K562 (cell line): ENCODE measurements around the gene MRFAP1.

ENCODE experiments used
- ASH1L ChIP-seq: fragments of 450-650 bp; IDR thresholded peaks from 2 replicates; pipeline ENCODE4 v1.6.1; 2018; ENCODE audit warnings: borderline replicate concordance, mild to moderate bottlenecking, low read depth; ENCODE audit not compliant: partially characterized antibody
- ERF ChIP-seq: fragments of 450-650 bp; formaldehyde crosslinking; IDR thresholded peaks from 2 replicates; pipeline ENCODE4 v1.4.0; 2020; ENCODE audit warnings: mild to moderate bottlenecking, mixed read lengths
- HEY1 ChIP-seq: fragments of 250-450 bp; sonication (Bioruptor Pico); IDR thresholded peaks from 2 replicates; pipeline ENCODE4 v1.5.0; 2020; ENCODE audit warnings: mild to moderate bottlenecking, moderate library complexity, borderline replicate concordance
- JUN ChIP-seq, 2 experiments: sonication (generic) in 1 of 2; formaldehyde crosslinking in 1 of 2; IDR thresholded peaks; 2 replicates each; pipeline versions ENCODE4 v1.6.1 to v1.8.0; 2012 to 2022; ENCODE audit warnings: borderline replicate concordance in 2 of 2, mild to moderate bottlenecking in 2 of 2, improper control_type of control experiment in 1 of 2, low read depth in 1 of 2, low read length in 1 of 2, missing genetic modification reagents in 1 of 2
- NCOA4 ChIP-seq: fragments of 450-650 bp; IDR thresholded peaks from 2 replicates; pipeline ENCODE4 v1.6.1; 2018; ENCODE audit warnings: mild to moderate bottlenecking; ENCODE audit not compliant: partially characterized antibody
- POLR2AphosphoS2 ChIP-seq: IDR thresholded peaks from 2 replicates; pipeline ENCODE4 v1.6.1; 2012; ENCODE audit warnings: low read length, improper control_type of control experiment
- PTBP1 ChIP-seq: fragments of 200-400 bp; formaldehyde crosslinking; IDR thresholded peaks from 2 replicates; pipeline ENCODE4 v1.6.1; 2017; ENCODE audit warnings: low read depth, low read length
- THRAP3 ChIP-seq: fragments of 450-650 bp; IDR thresholded peaks from 2 replicates; pipeline ENCODE4 v1.6.1; 2016; ENCODE audit warnings: mild to moderate bottlenecking, inconsistent platforms, borderline replicate concordance
- TRIM24 ChIP-seq, 2 experiments: fragments of 450-650 bp; IDR thresholded peaks; 2 replicates each; pipeline ENCODE4 v1.6.1; 2016
- ZNF584 ChIP-seq: fragments of 200-800 bp; sonication (Bioruptor generic); IDR thresholded peaks from 2 replicates; pipeline ENCODE4 v1.6.1; 2016; ENCODE audit warnings: low read depth, mild to moderate bottlenecking, missing genetic modification characterization, missing compliant biosample characterization
- TF ChIP-seq, protein P1 (sequence below), 3 experiments: IDR thresholded peaks in 2 of 3; conservative IDR thresholded peaks in 1 of 3; 2 replicates each; pipeline ENCODE4 v1.5.1; 2011 to 2012; ENCODE audit warnings: low read length in 3 of 3, mild to moderate bottlenecking in 3 of 3, control low read depth in 2 of 3, improper control_type of control experiment in 1 of 3, inconsistent platforms in 1 of 3, low read depth in 1 of 3, mixed read lengths in 1 of 3, moderate library complexity in 1 of 3; ENCODE audit not compliant: insufficient read depth in 2 of 3
- TF ChIP-seq, protein P2 (sequence below), 2 experiments: fragments of 450-650 bp; formaldehyde crosslinking in 1 of 2; IDR thresholded peaks; 2 replicates each; pipeline versions ENCODE4 v1.4.0 to v1.6.1; 2014 to 2020; ENCODE audit warnings: mild to moderate bottlenecking in 2 of 2, borderline replicate concordance in 1 of 2, low read depth in 1 of 2
- TF ChIP-seq, protein P3 (sequence below): fragments of 250-450 bp; sonication (Bioruptor Pico); IDR thresholded peaks from 2 replicates; pipeline ENCODE4 v1.4.0; 2020
- TF ChIP-seq, protein P4 (sequence below): sonication (generic); formaldehyde crosslinking; IDR thresholded peaks from 2 replicates; pipeline ENCODE4 v1.8.0; 2023; ENCODE audit warnings: mild to moderate bottlenecking, missing genetic modification reagents

DNA sequence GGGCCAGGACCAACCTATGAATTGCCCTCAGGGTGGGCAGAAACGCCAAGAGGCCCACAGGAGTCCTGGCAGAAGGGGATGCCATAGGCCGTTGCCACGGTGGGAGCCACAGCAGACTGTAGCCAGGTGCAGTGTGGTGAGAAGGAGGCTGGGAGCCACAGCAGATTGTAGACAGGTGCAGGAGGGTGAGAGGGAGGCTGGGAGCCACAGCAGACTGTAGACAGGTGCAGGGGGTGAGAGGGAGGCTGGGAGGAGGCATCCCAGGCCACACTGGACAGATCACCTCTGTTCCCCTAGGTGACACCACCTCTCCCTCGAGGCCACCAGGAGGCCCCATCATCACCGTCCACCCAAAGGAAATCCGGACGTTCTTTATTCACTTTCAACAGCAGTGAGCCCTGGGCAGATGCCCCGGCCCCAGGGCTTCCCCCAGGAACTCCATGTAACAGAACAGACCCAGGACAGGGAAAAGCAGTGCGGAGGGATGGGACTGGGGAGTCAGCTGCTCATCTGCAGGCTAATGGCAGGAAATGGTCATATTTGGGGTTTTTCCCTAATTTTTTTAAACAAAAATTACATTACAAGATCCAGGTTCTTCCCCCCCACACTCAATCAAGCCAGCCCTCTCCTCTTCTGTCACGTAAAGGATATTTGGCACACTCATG is 19.5 kb upstream of the MRFAP1 start:
- TF ChIP-seq, protein P1, sequence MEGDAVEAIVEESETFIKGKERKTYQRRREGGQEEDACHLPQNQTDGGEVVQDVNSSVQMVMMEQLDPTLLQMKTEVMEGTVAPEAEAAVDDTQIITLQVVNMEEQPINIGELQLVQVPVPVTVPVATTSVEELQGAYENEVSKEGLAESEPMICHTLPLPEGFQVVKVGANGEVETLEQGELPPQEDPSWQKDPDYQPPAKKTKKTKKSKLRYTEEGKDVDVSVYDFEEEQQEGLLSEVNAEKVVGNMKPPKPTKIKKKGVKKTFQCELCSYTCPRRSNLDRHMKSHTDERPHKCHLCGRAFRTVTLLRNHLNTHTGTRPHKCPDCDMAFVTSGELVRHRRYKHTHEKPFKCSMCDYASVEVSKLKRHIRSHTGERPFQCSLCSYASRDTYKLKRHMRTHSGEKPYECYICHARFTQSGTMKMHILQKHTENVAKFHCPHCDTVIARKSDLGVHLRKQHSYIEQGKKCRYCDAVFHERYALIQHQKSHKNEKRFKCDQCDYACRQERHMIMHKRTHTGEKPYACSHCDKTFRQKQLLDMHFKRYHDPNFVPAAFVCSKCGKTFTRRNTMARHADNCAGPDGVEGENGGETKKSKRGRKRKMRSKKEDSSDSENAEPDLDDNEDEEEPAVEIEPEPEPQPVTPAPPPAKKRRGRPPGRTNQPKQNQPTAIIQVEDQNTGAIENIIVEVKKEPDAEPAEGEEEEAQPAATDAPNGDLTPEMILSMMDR (IDR thresholded peaks at IDR 0.05 in 2 of 3, conservative IDR thresholded peaks at IDR 0.05 in 1 of 3; ENCODE audit: insufficient read depth in 2 of 3, low read depth in 1 of 3, low read length in 3 of 3): peak; percentile 33 to 59 (median 43); a peak in 5 of 6 replicates
- no peak for TF ChIP-seq ASH1L
- TF ChIP-seq PTBP1: 0 out of 2 replicates have a peak, but pooled peaks have one; percentile 46
- TF ChIP-seq, protein P2, sequence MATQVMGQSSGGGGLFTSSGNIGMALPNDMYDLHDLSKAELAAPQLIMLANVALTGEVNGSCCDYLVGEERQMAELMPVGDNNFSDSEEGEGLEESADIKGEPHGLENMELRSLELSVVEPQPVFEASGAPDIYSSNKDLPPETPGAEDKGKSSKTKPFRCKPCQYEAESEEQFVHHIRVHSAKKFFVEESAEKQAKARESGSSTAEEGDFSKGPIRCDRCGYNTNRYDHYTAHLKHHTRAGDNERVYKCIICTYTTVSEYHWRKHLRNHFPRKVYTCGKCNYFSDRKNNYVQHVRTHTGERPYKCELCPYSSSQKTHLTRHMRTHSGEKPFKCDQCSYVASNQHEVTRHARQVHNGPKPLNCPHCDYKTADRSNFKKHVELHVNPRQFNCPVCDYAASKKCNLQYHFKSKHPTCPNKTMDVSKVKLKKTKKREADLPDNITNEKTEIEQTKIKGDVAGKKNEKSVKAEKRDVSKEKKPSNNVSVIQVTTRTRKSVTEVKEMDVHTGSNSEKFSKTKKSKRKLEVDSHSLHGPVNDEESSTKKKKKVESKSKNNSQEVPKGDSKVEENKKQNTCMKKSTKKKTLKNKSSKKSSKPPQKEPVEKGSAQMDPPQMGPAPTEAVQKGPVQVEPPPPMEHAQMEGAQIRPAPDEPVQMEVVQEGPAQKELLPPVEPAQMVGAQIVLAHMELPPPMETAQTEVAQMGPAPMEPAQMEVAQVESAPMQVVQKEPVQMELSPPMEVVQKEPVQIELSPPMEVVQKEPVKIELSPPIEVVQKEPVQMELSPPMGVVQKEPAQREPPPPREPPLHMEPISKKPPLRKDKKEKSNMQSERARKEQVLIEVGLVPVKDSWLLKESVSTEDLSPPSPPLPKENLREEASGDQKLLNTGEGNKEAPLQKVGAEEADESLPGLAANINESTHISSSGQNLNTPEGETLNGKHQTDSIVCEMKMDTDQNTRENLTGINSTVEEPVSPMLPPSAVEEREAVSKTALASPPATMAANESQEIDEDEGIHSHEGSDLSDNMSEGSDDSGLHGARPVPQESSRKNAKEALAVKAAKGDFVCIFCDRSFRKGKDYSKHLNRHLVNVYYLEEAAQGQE (IDR thresholded peaks at IDR 0.05; ENCODE audit: borderline replicate concordance): peak; percentile 49
- TF ChIP-seq, protein P2 (CRISPR knock-in tag; IDR thresholded peaks at IDR 0.05; ENCODE audit: low read depth): no peak
- no peak for TF ChIP-seq POLR2AphosphoS2
- TF ChIP-seq THRAP3: no peak
- no peak for TF ChIP-seq HEY1
- no peak for TF ChIP-seq NCOA4
- TF ChIP-seq ERF (CRISPR knock-in tag): no peak
- no peak for TF ChIP-seq ZNF584 (CRISPR knock-in tag)
- no peak for TF ChIP-seq TRIM24 (IDR thresholded peaks at IDR 0.05)
- no peak for TF ChIP-seq JUN (IDR thresholded peaks at IDR 0.05; ENCODE audit: borderline replicate concordance, low read depth, low read length)
- no peak for TF ChIP-seq JUN (CRISPR knock-in tag; IDR thresholded peaks at IDR 0.05; ENCODE audit: borderline replicate concordance)
- TF ChIP-seq, protein P3, sequence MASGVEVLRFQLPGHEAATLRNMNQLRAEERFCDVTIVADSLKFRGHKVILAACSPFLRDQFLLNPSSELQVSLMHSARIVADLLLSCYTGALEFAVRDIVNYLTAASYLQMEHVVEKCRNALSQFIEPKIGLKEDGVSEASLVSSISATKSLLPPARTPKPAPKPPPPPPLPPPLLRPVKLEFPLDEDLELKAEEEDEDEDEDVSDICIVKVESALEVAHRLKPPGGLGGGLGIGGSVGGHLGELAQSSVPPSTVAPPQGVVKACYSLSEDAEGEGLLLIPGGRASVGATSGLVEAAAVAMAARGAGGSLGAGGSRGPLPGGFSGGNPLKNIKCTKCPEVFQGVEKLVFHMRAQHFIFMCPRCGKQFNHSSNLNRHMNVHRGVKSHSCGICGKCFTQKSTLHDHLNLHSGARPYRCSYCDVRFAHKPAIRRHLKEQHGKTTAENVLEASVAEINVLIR (CRISPR knock-in tag): no peak
- TF ChIP-seq, protein P4, sequence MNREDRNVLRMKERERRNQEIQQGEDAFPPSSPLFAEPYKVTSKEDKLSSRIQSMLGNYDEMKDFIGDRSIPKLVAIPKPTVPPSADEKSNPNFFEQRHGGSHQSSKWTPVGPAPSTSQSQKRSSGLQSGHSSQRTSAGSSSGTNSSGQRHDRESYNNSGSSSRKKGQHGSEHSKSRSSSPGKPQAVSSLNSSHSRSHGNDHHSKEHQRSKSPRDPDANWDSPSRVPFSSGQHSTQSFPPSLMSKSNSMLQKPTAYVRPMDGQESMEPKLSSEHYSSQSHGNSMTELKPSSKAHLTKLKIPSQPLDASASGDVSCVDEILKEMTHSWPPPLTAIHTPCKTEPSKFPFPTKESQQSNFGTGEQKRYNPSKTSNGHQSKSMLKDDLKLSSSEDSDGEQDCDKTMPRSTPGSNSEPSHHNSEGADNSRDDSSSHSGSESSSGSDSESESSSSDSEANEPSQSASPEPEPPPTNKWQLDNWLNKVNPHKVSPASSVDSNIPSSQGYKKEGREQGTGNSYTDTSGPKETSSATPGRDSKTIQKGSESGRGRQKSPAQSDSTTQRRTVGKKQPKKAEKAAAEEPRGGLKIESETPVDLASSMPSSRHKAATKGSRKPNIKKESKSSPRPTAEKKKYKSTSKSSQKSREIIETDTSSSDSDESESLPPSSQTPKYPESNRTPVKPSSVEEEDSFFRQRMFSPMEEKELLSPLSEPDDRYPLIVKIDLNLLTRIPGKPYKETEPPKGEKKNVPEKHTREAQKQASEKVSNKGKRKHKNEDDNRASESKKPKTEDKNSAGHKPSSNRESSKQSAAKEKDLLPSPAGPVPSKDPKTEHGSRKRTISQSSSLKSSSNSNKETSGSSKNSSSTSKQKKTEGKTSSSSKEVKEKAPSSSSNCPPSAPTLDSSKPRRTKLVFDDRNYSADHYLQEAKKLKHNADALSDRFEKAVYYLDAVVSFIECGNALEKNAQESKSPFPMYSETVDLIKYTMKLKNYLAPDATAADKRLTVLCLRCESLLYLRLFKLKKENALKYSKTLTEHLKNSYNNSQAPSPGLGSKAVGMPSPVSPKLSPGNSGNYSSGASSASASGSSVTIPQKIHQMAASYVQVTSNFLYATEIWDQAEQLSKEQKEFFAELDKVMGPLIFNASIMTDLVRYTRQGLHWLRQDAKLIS: no peak
